Right atrium auricular region (tissue), 2 donors: Measurements from ENCODE around the gene ABTB1. TPM values are rescaled to one million over a fixed set of nuclear protein-coding genes. Genes with fewer than 3 reads are reported as not detected.
A peak's percentile ranks its signal among the peaks of the same experiment; 100 is the strongest.
"Not testable (repeated sequence)": the region's sequence is repeated elsewhere in the genome, so short reads cannot be mapped to it uniquely, and the experiment has no call there.

ENCODE experiments used
- DNase-seq: peaks from one replicate; pipeline ENCODE4 v3.0.0-alpha.2; 2019; ENCODE audit warnings: low spot score
- H3K27ac ChIP-seq, 2 donors: fragments of 200-600 bp; sonication (generic); 1 replicate in 1 of 2; 2 replicates in 1 of 2; pipeline ENCODE4 v1.5.1; 2016 to 2019
- H3K27me3 ChIP-seq, 2 donors: fragments of 200-600 bp; sonication (generic); one replicate each; pipeline versions ENCODE4 v1.5.1 to v1.6.0; 2017 to 2019
- H3K36me3 ChIP-seq: fragments of 200-600 bp; sonication (generic); one replicate; pipeline ENCODE4 v1.5.1; 2016
- H3K4me1 ChIP-seq, 2 donors: fragments of 200-600 bp; sonication (generic); one replicate each; pipeline versions ENCODE4 v1.5.1 to v1.6.0; 2017 to 2019
- H3K4me3 ChIP-seq, 2 donors: fragments of 200-600 bp; sonication (generic); 1 replicate in 1 of 2; 2 replicates in 1 of 2; pipeline ENCODE4 v1.5.1; 2017 to 2019; ENCODE audit warnings: mild to moderate bottlenecking in 1 of 2, moderate library complexity in 1 of 2
- H3K9me3 ChIP-seq, 2 donors: fragments of 200-600 bp; sonication (generic); one replicate each; pipeline ENCODE4 v1.5.1; 2019
- CTCF ChIP-seq, 2 donors: fragments of 200-600 bp; sonication (generic); IDR thresholded peaks; one replicate each; pipeline ENCODE4 v1.5.1; 2019; ENCODE audit warnings: antibody characterized with exemption in 2 of 2
- total RNA-seq, 2 donors: library from RNA; depleted of rRNA; stranded (reverse); fragments of >200 nt; gene quantifications; one replicate each; pipeline ENCODE4 v1.1.0, GENCODE V29; 2016

The ABTB1 gene
- total RNA-seq, 2 donors from 2014 or later = 14.9 to 16.9 TPM

- no peaks in the 10 kb centered on the region for H3K9me3 ChIP-seq
- H3K4me3 ChIP-seq = no peak overlapping the region
- H3K36me3 ChIP-seq = peaks cover 26% of the 10 kb centered on the region
- H3K27ac ChIP-seq = no peak overlapping the region
- H3K4me1 ChIP-seq = peaks cover 0 to 22% of the 10 kb centered on the region in 2 donors
- no peaks in the 10 kb centered on the region for H3K27me3 ChIP-seq
- DNase-seq = peak; percentile 56
- TF ChIP-seq CTCF (IDR thresholded peaks at IDR 0.05) = no peak
Measured at GRCh38 chr3:127678611-127679533, 6.1 kb downstream of the ABTB1 start.

- DNase-seq = peak; percentile 38
- no peaks in the 10 kb centered on the region for H3K9me3 ChIP-seq
- no peak overlapping the region for H3K4me3 ChIP-seq
- H3K4me1 ChIP-seq = peaks cover 0 to 14% of the 10 kb centered on the region in 2 donors
- peak in 1 of 2 donors; percentile 11 for TF ChIP-seq CTCF (IDR thresholded peaks at IDR 0.05)
- H3K36me3 ChIP-seq = peaks cover 26% of the 10 kb centered on the region
- no peak overlapping the region for H3K27ac ChIP-seq
- no peaks in the 10 kb centered on the region for H3K27me3 ChIP-seq
Measured at GRCh38 chr3:127679534-127680145, 6.9 kb downstream of the ABTB1 start.

GRCh38 chr3:127680146-127680661 is 7.5 kb downstream of the ABTB1 start:
- Histone ChIP-seq H3K27me3 (no peaks in the 10 kb centered on the region), H3K27ac (no peak overlapping the region), H3K36me3 (peaks cover 26% of the 10 kb centered on the region), H3K4me3 (no peak overlapping the region), H3K4me1 (peaks cover 0 to 10% of the 10 kb centered on the region in 2 donors), H3K9me3 (no peaks in the 10 kb centered on the region)
- TF ChIP-seq CTCF (IDR thresholded peaks at IDR 0.05) = no peak
- peak; percentile 38 for DNase-seq

- peaks cover 0 to 6% of the 10 kb centered on the region in 2 donors for H3K4me1 ChIP-seq
- DNase-seq = peak; percentile 54
- no peak for TF ChIP-seq CTCF (IDR thresholded peaks at IDR 0.05)
- H3K9me3 ChIP-seq = no peaks in the 10 kb centered on the region
- H3K36me3 ChIP-seq = peaks cover 26% of the 10 kb centered on the region
- no peaks in the 10 kb centered on the region for H3K27me3 ChIP-seq
- H3K27ac ChIP-seq = no peak overlapping the region
- no peak overlapping the region for H3K4me3 ChIP-seq
Measured at GRCh38 chr3:127680798-127681221, 8.1 kb downstream of the ABTB1 start.

GRCh38 chr3:127682175-127682554 is 9.4 kb downstream of the ABTB1 start:
- H3K4me1 ChIP-seq, H3K4me3 ChIP-seq, H3K9me3 ChIP-seq, H3K27me3 ChIP-seq, DNase-seq, H3K27ac ChIP-seq: not testable (repeated sequence)
- peaks cover 19% of the 10 kb centered on the region for H3K36me3 ChIP-seq

GRCh38 chr3:127682561-127682960 is 9.8 kb downstream of the ABTB1 start:
- Histone ChIP-seq H3K4me3 (no peak overlapping the region), H3K4me1 (no peaks in the 10 kb centered on the region), H3K36me3 (peaks cover 15% of the 10 kb centered on the region), H3K9me3 (no peaks in the 10 kb centered on the region), H3K27me3 (no peaks in the 10 kb centered on the region), H3K27ac (no peak overlapping the region)
- no peak for TF ChIP-seq CTCF (IDR thresholded peaks at IDR 0.05)
- peak; percentile 40 for DNase-seq
